Testis (tissue), 3 donors: Measurements from ENCODE around the gene SEMA5A. TPM values are rescaled to one million over a fixed set of nuclear protein-coding genes. Genes with fewer than 3 reads are reported as not detected.

Source experiments
- DNase-seq: peaks from one replicate; pipeline ENCODE4 v3.0.0-alpha.2; 2019
- H3K27ac ChIP-seq, 2 donors: fragments of 200-600 bp; sonication (generic); one replicate each; pipeline ENCODE4 v1.5.1; 2019
- H3K27me3 ChIP-seq: fragments of 200-600 bp; sonication (generic); one replicate; pipeline ENCODE4 v1.5.1; 2019
- H3K36me3 ChIP-seq: fragments of 200-600 bp; sonication (generic); one replicate; pipeline ENCODE4 v1.5.1; 2017; ENCODE audit warnings: low read depth; ENCODE audit errors: missing control alignments
- H3K4me1 ChIP-seq: fragments of 200-600 bp; sonication (generic); one replicate; pipeline ENCODE4 v1.5.1; 2019
- H3K4me3 ChIP-seq, 2 donors: fragments of 200-600 bp; sonication (generic); one replicate each; pipeline ENCODE4 v1.5.1; 2017 to 2019
- H3K9me3 ChIP-seq: fragments of 200-600 bp; sonication (generic); one replicate; pipeline ENCODE4 v1.5.1; 2017
- POLR2A ChIP-seq: fragments of 450-650 bp; IDR thresholded peaks from one replicate; pipeline ENCODE4 v1.6.1; 2017; ENCODE audit warnings: antibody characterized with exemption, mild to moderate bottlenecking, moderate library complexity
- WGBS, 2 donors: methylation state at CpG; one replicate each; pipeline ENCODE4 v1.1.5; 2018; 5-methylcytosine and 5-hydroxymethylcytosine counted together
- intact Hi-C: fragments of 100-400 bp; cut with DNase I; formaldehyde crosslinking; loops from one replicate; pipeline ENCODE4 v1.15.1; 2023; ENCODE audit warnings: low total_unique reads
- polyA plus RNA-seq: library from polyadenylated mRNA; stranded (reverse); fragments of 350-450 nt; fragmentation: Illumina TruSeq; extraction: RNeasy Lipid Tissue Mini Kit (QIAGEN cat#74804); gene quantifications from one replicate; pipeline ENCODE4 v1.2.3, GENCODE V29; 2014; ENCODE audit warnings: low read depth, low replicate concordance; ENCODE audit not compliant: insufficient read depth
- total RNA-seq, 2 donors: library from RNA; depleted of rRNA; stranded (reverse); fragments of >200 nt; gene quantifications; one replicate each; pipeline ENCODE4 v1.2.3, GENCODE V29; 2016
- TF ChIP-seq, protein P1 (sequence below), 3 experiments: fragments of 450-650 bp in 2 of 3; fragments of 200-600 bp in 1 of 3; sonication (generic) in 1 of 3; IDR thresholded peaks; one replicate each; pipeline ENCODE4 v1.5.1; 2016 to 2019; ENCODE audit warnings: antibody characterized with exemption in 3 of 3, mild to moderate bottlenecking in 2 of 3, moderate library complexity in 1 of 3

SEMA5A gene
- total and polyA plus RNA-seq, 3 donors from 2014 or later, result 3.4 to 12.8 (median 5.4) TPM

DNA sequence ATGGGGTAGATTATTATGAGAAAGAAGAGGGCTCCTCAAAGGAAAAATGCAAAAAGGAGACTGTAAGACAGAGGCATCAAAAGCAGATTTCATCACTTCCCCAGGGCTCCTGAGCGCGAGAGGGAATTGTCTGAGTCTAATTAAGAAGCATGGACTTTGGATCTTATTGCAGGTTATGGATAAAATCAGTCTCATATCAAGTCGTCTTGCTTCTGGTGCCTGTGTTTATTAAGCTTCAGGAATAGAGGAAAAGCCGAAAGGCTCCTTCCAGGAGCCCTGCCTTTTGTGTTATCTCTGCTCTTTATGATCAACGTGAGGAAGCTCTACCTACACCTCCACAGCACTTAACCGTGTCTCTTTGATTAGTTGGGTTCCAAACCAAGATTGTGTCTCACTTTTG lies 25.0 kb upstream of the SEMA5A start:
- Histone ChIP-seq H3K27ac (no peak overlapping the region), H3K9me3 (no peaks in the 10 kb centered on the region), H3K4me1 (no peaks in the 10 kb centered on the region), H3K4me3 (no peak overlapping the region), H3K36me3 (no peaks in the 10 kb centered on the region), H3K27me3 (no peaks in the 10 kb centered on the region)
- TF ChIP-seq POLR2A, result no peak
- TF ChIP-seq, protein P1, sequence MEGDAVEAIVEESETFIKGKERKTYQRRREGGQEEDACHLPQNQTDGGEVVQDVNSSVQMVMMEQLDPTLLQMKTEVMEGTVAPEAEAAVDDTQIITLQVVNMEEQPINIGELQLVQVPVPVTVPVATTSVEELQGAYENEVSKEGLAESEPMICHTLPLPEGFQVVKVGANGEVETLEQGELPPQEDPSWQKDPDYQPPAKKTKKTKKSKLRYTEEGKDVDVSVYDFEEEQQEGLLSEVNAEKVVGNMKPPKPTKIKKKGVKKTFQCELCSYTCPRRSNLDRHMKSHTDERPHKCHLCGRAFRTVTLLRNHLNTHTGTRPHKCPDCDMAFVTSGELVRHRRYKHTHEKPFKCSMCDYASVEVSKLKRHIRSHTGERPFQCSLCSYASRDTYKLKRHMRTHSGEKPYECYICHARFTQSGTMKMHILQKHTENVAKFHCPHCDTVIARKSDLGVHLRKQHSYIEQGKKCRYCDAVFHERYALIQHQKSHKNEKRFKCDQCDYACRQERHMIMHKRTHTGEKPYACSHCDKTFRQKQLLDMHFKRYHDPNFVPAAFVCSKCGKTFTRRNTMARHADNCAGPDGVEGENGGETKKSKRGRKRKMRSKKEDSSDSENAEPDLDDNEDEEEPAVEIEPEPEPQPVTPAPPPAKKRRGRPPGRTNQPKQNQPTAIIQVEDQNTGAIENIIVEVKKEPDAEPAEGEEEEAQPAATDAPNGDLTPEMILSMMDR (IDR thresholded peaks at IDR 0.05), result no peak
- no peak for DNase-seq
- 81 to 83% methylated on average over 6 of the region's 6 CpGs for WGBS, 2 donors
- intact Hi-C loops, result no loop called here

DNA sequence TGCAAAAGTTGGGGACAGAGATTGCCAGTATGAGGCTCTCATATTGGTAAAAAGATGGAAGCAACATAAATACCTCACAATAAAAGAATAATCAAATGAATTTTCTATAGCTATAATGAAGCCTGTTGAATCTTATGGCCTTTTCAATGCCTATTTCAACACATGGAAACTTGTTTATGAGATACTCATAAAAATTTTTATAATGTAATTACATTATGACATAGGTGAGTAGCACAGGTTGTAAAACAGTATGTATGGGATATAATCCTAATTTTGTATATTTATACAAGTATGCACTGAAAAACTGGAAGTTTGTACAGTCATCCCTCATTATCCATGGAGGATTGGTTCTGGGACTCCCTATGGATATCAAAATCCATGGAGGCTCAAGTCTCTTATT lies 21.2 kb upstream of the SEMA5A start:
- H3K4me3 ChIP-seq, result no peak overlapping the region
- H3K4me1 ChIP-seq, result no peaks in the 10 kb centered on the region
- no peak for TF ChIP-seq POLR2A
- TF ChIP-seq, protein P1 (IDR thresholded peaks at IDR 0.05), result no peak
- H3K9me3 ChIP-seq, result no peaks in the 10 kb centered on the region
- intact Hi-C loops, result no loop called here
- no peaks in the 10 kb centered on the region for H3K36me3 ChIP-seq
- no peaks in the 10 kb centered on the region for H3K27me3 ChIP-seq
- DNase-seq, result no peak
- no peak overlapping the region for H3K27ac ChIP-seq

DNA sequence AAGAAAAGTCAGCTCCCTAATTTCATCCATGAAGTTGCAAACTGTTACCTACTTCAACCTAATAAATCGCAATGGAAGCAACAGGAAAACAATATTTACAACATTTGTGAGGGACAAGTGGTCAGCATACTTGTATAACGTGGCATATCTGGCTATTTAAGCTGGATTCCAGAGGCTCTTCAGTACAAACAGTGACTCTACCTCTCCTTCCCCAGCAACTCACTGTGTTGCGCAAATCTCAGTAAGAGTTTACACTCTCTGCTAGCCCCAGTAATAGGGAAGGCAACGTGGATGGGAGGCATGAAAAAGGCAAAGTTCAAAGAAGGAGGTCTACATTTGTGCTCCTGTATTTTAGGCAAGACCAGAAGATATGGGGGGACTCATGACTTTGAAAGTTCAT lies 18.9 kb upstream of the SEMA5A start:
- no peak for DNase-seq
- no peaks in the 10 kb centered on the region for H3K27me3 ChIP-seq
- H3K4me1 ChIP-seq, result no peaks in the 10 kb centered on the region
- no peak for TF ChIP-seq POLR2A
- TF ChIP-seq, protein P1 (IDR thresholded peaks at IDR 0.05), result no peak
- intact Hi-C loops, result no loop called here
- no peaks in the 10 kb centered on the region for H3K36me3 ChIP-seq
- H3K4me3 ChIP-seq, result no peak overlapping the region
- no peak overlapping the region for H3K27ac ChIP-seq
- H3K9me3 ChIP-seq, result no peaks in the 10 kb centered on the region
- 87 to 89% methylated on average over 4 of the region's 4 CpGs for WGBS, 2 donors

DNA sequence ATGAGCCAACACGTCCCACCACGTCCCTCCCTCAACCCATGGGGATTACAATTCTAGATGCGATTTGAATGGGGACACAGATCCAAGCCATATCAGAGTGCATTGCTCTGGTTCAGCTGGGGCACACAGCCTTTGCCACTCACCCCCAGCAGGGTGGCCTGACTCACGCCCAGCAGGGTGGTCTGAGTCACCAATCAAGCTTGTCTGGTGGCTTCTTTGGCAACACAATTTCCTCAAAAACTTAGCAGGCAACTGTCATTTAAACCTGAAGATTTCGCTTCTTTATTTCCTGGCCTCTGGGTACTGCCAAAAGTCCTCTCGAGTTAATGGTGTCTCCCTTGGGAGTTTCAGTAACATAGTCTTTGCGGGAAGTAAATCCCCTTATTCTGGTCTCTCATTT lies 16.3 kb upstream of the SEMA5A start:
- Histone ChIP-seq H3K4me1 (no peaks in the 10 kb centered on the region), H3K27me3 (no peaks in the 10 kb centered on the region), H3K4me3 (no peak overlapping the region), H3K9me3 (no peaks in the 10 kb centered on the region), H3K36me3 (no peaks in the 10 kb centered on the region), H3K27ac (no peak overlapping the region)
- TF ChIP-seq, protein P1 (IDR thresholded peaks at IDR 0.05), result no peak
- no peak for TF ChIP-seq POLR2A
- WGBS, 2 donors, result 76 to 78% methylated on average over 7 of the region's 7 CpGs
- DNase-seq, result no peak
- intact Hi-C loops, result no loop called here

DNA sequence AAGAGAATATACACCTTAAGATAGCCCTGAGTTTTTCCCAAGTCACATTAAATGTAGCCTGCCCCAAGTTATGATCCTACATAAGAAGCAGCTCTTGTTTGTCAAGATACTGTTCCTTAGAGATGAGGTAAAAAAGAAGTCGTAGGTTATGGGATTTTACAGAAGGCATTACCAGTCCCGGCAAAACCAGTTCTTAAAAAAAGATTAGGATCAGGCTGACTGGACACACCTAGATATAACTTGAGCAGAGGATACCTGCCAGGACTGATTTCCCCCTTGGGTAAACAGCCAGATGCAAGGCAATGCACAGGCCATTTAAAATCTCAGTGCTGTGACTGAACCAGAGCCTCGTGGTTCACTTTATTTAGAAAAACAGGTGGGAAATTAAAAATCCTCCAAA lies 14.1 kb upstream of the SEMA5A start:
- Histone ChIP-seq H3K4me3 (no peak overlapping the region), H3K4me1 (no peaks in the 10 kb centered on the region), H3K27ac (no peak overlapping the region), H3K36me3 (no peaks in the 10 kb centered on the region), H3K9me3 (no peaks in the 10 kb centered on the region), H3K27me3 (no peaks in the 10 kb centered on the region)
- intact Hi-C loops, result no loop called here
- DNase-seq, result no peak
- WGBS, 2 donors, result 67 to 68% methylated on average over 3 of the region's 3 CpGs
- TF ChIP-seq, protein P1 (IDR thresholded peaks at IDR 0.05), result no peak
- TF ChIP-seq POLR2A, result no peak
